ENCODE results near the gene TBC1D16.

- TF ChIP-seq CTCF (conservative IDR thresholded peaks at IDR 0.05), result no peak
- TF ChIP-seq ZFX (IDR thresholded peaks at IDR 0.05), result no peak
These were observed 25.3 kb downstream of the TBC1D16 start for GRCh38 chr17:80010283-80010858.

Data from C4-2B (cell line).